Esophagus squamous epithelium (tissue), 5 donors: ENCODE results near the gene TANC1. TPM values are rescaled to one million over a fixed set of nuclear protein-coding genes. Genes with fewer than 3 reads are reported as not detected.

Experiments
- DNase-seq: peaks from one replicate; lab custom pipeline; 2025; lab: John Stamatoyannopoulos, UW
- H3K27ac ChIP-seq, 4 donors: fragments of 200-600 bp; sonication (generic); one replicate each; pipeline ENCODE4 v1.5.1; 2016 to 2019; ENCODE audit warnings: mild to moderate bottlenecking in 1 of 4
- H3K27me3 ChIP-seq, 4 donors: fragments of 200-600 bp; sonication (generic); 1 replicate in 3 of 4; 2 replicates in 1 of 4; pipeline versions ENCODE4 v1.5.1 to v1.6.0; 2017 to 2021; ENCODE audit warnings: antibody characterized with exemption in 1 of 4
- H3K36me3 ChIP-seq, 3 donors: fragments of 200-600 bp; sonication (generic); one replicate each; pipeline ENCODE4 v1.5.1; 2016 to 2019
- H3K4me1 ChIP-seq, 3 donors: fragments of 200-600 bp; sonication (generic); one replicate each; pipeline ENCODE4 v1.5.1; 2017 to 2019
- H3K4me3 ChIP-seq, 4 donors: fragments of 200-600 bp; sonication (generic); 1 replicate in 3 of 4; 2 replicates in 1 of 4; pipeline ENCODE4 v1.5.1; 2016 to 2019; ENCODE audit warnings: mild to moderate bottlenecking in 2 of 4, moderate library complexity in 1 of 4
- H3K9me3 ChIP-seq, 3 donors: fragments of 200-600 bp; sonication (generic); one replicate each; pipeline ENCODE4 v1.5.1; 2016 to 2019
- POLR2A ChIP-seq, 4 donors: fragments of 450-650 bp; IDR thresholded peaks; one replicate each; pipeline ENCODE4 v1.6.1; 2017; ENCODE audit warnings: antibody characterized with exemption in 4 of 4, mild to moderate bottlenecking in 4 of 4, moderate library complexity in 3 of 4
- WGBS, 2 donors: methylation state at CpG; one replicate each; pipeline ENCODE4 v1.1.5; 2018; 5-methylcytosine and 5-hydroxymethylcytosine counted together
- intact Hi-C: fragments of 100-400 bp; cut with DNase I; formaldehyde crosslinking; loops from one replicate; pipeline ENCODE4 v1.15.0; 2022
- total RNA-seq, 4 donors: library from RNA; depleted of rRNA; stranded (reverse); fragments of >200 nt; gene quantifications; one replicate each; pipeline ENCODE4 v1.1.0, GENCODE V29; 2016
- TF ChIP-seq, protein P1 (sequence below), 6 experiments: fragments of 450-650 bp in 4 of 6; fragments of 200-600 bp in 2 of 6; sonication (generic) in 2 of 6; IDR thresholded peaks; one replicate each; pipeline ENCODE4 v1.5.1; 2016 to 2019; ENCODE audit warnings: antibody characterized with exemption in 6 of 6, mild to moderate bottlenecking in 4 of 6, moderate library complexity in 4 of 6
- donor health status: DM: yes; HTN: yes; CAD: no.

Gene TANC1
- total RNA-seq, 4 donors from 2014 or later: 29.4 to 54.5 (median 42.2) TPM

- H3K27me3 ChIP-seq: peaks cover 0 to 8% (median 0%) of the 10 kb centered on the region in 4 donors
- TF ChIP-seq POLR2A (IDR thresholded peaks at IDR 0.05): no peak
- TF ChIP-seq, protein P1, sequence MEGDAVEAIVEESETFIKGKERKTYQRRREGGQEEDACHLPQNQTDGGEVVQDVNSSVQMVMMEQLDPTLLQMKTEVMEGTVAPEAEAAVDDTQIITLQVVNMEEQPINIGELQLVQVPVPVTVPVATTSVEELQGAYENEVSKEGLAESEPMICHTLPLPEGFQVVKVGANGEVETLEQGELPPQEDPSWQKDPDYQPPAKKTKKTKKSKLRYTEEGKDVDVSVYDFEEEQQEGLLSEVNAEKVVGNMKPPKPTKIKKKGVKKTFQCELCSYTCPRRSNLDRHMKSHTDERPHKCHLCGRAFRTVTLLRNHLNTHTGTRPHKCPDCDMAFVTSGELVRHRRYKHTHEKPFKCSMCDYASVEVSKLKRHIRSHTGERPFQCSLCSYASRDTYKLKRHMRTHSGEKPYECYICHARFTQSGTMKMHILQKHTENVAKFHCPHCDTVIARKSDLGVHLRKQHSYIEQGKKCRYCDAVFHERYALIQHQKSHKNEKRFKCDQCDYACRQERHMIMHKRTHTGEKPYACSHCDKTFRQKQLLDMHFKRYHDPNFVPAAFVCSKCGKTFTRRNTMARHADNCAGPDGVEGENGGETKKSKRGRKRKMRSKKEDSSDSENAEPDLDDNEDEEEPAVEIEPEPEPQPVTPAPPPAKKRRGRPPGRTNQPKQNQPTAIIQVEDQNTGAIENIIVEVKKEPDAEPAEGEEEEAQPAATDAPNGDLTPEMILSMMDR (IDR thresholded peaks at IDR 0.05): no peak
- DNase-seq: no peak
- no peak overlapping the region for H3K27ac ChIP-seq
- peaks cover 0 to 21% (median 0%) of the 10 kb centered on the region in 3 donors for H3K4me1 ChIP-seq
- no peak overlapping the region for H3K4me3 ChIP-seq
- WGBS, 2 donors: 91 to 96% methylated on average over 5 of the region's 5 CpGs
- no peaks in the 10 kb centered on the region for H3K9me3 ChIP-seq
- intact Hi-C loops: no loop called here
- H3K36me3 ChIP-seq: no peaks in the 10 kb centered on the region
Measured at GRCh38 chr2:158965107-158965506, 3.3 kb upstream of the TANC1 start.

DNA sequence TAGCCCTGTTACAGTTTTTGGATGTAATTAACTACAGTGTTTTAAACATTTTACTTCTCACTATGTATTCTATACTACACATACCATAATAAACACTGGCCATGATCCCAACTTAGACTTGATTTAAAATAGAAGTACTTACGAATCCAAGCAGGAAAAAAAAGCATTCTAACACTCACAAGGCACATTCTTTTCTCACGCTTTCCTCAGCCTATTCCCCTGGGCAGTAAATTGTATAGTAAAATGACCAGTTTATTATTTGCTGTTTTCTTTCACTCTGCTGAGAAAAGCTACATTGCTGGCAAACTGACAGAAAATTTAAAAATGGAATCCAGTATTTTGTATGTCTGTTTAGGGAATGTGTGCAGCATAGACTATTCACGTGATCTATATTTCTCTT, 2.8 kb upstream of the TANC1 start:
- H3K4me3 ChIP-seq: no peak overlapping the region
- intact Hi-C loops: no loop called here
- H3K4me1 ChIP-seq: peaks cover 0 to 26% (median 3%) of the 10 kb centered on the region in 3 donors
- no peak for DNase-seq
- no peak for TF ChIP-seq POLR2A (IDR thresholded peaks at IDR 0.05)
- TF ChIP-seq, protein P1 (IDR thresholded peaks at IDR 0.05): no peak
- no peaks in the 10 kb centered on the region for H3K9me3 ChIP-seq
- H3K27me3 ChIP-seq: peaks cover 0 to 8% (median 0%) of the 10 kb centered on the region in 4 donors
- no peaks in the 10 kb centered on the region for H3K36me3 ChIP-seq
- 77 to 87% methylated on average over 3 of the region's 3 CpGs for WGBS, 2 donors
- H3K27ac ChIP-seq: no peak overlapping the region

GRCh38 chr2:158966312-158966711, 2.1 kb upstream of the TANC1 start:
- TF ChIP-seq, protein P1 (IDR thresholded peaks at IDR 0.05): no peak
- TF ChIP-seq POLR2A (IDR thresholded peaks at IDR 0.05): no peak
- intact Hi-C loops: no loop called here
- DNase-seq: no peak
- 52 to 82% methylated on average over 1 of the region's 1 CpG for WGBS, 2 donors
- Histone ChIP-seq H3K27ac (peak overlapping the region in 1 of 4 donors; percentile 89), H3K36me3 (no peaks in the 10 kb centered on the region), H3K4me3 (no peak overlapping the region), H3K27me3 (peaks cover 0 to 8% (median 0%) of the 10 kb centered on the region in 4 donors), H3K9me3 (no peaks in the 10 kb centered on the region), H3K4me1 (peaks cover 0 to 33% (median 9%) of the 10 kb centered on the region in 3 donors)

GRCh38 chr2:158967114-158967730, 1.2 kb upstream of the TANC1 start:
- intact Hi-C loops: no loop called here
- 49 to 61% methylated on average over 10 to 12 of the region's 12 CpGs for WGBS, 2 donors
- Histone ChIP-seq H3K27me3 (peaks cover 0 to 8% (median 0%) of the 10 kb centered on the region in 4 donors), H3K9me3 (no peaks in the 10 kb centered on the region), H3K4me3 (peak overlapping the region; percentile 64 to 79 (median 75)), H3K4me1 (peaks cover 0 to 42% (median 18%) of the 10 kb centered on the region in 3 donors), H3K36me3 (no peaks in the 10 kb centered on the region), H3K27ac (peak overlapping the region; percentile 89 to 93 (median 90))
- DNase-seq: no peak
- TF ChIP-seq POLR2A (IDR thresholded peaks at IDR 0.05): no peak
- TF ChIP-seq, protein P1 (IDR thresholded peaks at IDR 0.05): no peak

DNA sequence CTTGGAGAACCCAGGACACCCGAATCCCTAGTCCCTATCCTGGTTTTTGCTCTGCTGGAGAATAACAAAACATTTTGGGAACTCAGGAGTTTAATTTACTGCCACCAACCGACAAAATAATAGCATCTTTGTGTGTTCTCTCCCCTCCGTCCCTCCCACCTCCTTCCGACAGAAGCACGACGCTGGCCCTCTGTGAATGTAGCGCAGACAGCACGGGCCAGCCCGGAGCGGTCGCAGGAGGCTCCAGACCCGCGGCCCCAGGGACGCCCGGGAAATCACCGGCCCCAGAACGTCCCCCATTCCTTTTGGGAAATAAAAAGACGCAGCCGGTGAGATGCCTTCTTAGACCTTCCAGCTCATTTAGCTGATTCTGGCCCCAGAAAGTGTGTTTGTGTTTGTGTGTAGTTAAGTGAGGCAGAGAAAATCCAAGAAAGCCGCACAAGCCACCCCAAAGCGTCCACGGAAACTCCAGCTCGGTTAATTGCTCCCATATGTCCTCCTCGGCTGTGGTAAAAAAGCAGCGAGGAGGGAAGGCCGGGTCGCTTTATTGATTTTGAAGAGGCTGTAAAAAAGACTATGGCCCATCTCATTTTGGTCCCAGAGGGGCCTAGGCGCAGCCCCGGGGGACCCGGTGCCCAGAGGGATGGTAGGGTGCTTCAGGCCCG, 577 bp upstream of the TANC1 start:
- no peak for DNase-seq

More for the DNA sequence above, 577 bp upstream of the TANC1 start:
- 3 to 13% methylated on average over 9 to 25 of the region's 31 CpGs for WGBS, 2 donors
- H3K4me1 ChIP-seq: peaks cover 5 to 48% (median 25%) of the 10 kb centered on the region in 3 donors
- no peaks in the 10 kb centered on the region for H3K9me3 ChIP-seq
- peaks cover 0 to 8% (median 0%) of the 10 kb centered on the region in 4 donors for H3K27me3 ChIP-seq
- peak overlapping the region; percentile 64 to 79 (median 75) for H3K4me3 ChIP-seq
- peak overlapping the region; percentile 89 to 93 (median 90) for H3K27ac ChIP-seq
- no peaks in the 10 kb centered on the region for H3K36me3 ChIP-seq
- intact Hi-C loops: no loop called here
- TF ChIP-seq, protein P1 (IDR thresholded peaks at IDR 0.05): no peak
